ENCODE measurements around the gene SMIM3. TPM values are rescaled to one million over a fixed set of nuclear protein-coding genes. Genes with fewer than 3 reads are reported as not detected.

SMIM3 gene
- total and polyA plus RNA-seq, 2 of the 13 experiments (the other 11 are each of a cell fraction or from before 2014, with no cell fraction given): 11.6 to 96.7 TPM

GRCh38 chr5:150778517-150779396, at the start of gene SMIM3 (continued):
- TF ChIP-seq SNAPC5 (CRISPR knock-in tag; IDR thresholded peaks at IDR 0.05; ENCODE audit: borderline replicate concordance) (0 out of 2 replicates have a peak, but pooled peaks have one; percentile 53), KAT8 (CRISPR knock-in tag; IDR thresholded peaks at IDR 0.05) (peak; percentile 74; the same call in 1 of the 2 replicates), ZBTB33 (CRISPR knock-in tag; IDR thresholded peaks at IDR 0.05) (peak; percentile 8; the same call in 1 of the 2 replicates), ZNF747 (CRISPR knock-in tag; IDR thresholded peaks at IDR 0.05; ENCODE audit: borderline replicate concordance) (no peak), TARDBP (CRISPR knock-in tag; IDR thresholded peaks at IDR 0.05) (0 out of 2 replicates have a peak, but pooled peaks have one; percentile 23), ZFP41 (CRISPR knock-in tag; IDR thresholded peaks at IDR 0.05; ENCODE audit: borderline replicate concordance) (no peak), ZBTB7B (CRISPR knock-in tag; IDR thresholded peaks at IDR 0.05) (peak; percentile 57; the same call in 1 of the 2 replicates), ZNF605 (CRISPR knock-in tag; IDR thresholded peaks at IDR 0.05) (peak; percentile 94; the same call in 1 of the 2 replicates), ZNF414 (CRISPR knock-in tag; IDR thresholded peaks at IDR 0.05) (peak; percentile 55; the same call in 1 of the 2 replicates), KDM2A (CRISPR knock-in tag; IDR thresholded peaks at IDR 0.05; ENCODE audit: borderline replicate concordance, low read depth) (peak; percentile 40; the same call in 1 of the 2 replicates), CREM (IDR thresholded peaks at IDR 0.05) (no peak), CREM (CRISPR knock-in tag; IDR thresholded peaks at IDR 0.05) (no peak; the same call in 1 of the 2 replicates), MXD4 (CRISPR knock-in tag; IDR thresholded peaks at IDR 0.05) (peak; percentile 43; the same call in 1 of the 2 replicates), ZNF543 (CRISPR knock-in tag; IDR thresholded peaks at IDR 0.05) (peak; percentile 67; the same call in 1 of the 2 replicates), FOXC1 (CRISPR knock-in tag; IDR thresholded peaks at IDR 0.05; ENCODE audit: borderline replicate concordance) (peak; percentile 49; the same call in 1 of the 2 replicates), REST (IDR thresholded peaks at IDR 0.05; ENCODE audit: borderline replicate concordance in 1 of 2, low read depth in 1 of 2, low read length in 2 of 2) (0 out of 4 replicates have a peak, but pooled peaks of 1 of the 2 experiments have one; percentile 22), MTF2 (CRISPR knock-in tag; IDR thresholded peaks at IDR 0.05; ENCODE audit: borderline replicate concordance) (peak; percentile 47; the same call in 1 of the 2 replicates), ZNF614 (CRISPR knock-in tag; IDR thresholded peaks at IDR 0.05; ENCODE audit: borderline replicate concordance) (peak; percentile 75; the same call in 1 of the 2 replicates), HDAC2 (CRISPR knock-in tag; IDR thresholded peaks at IDR 0.05) (peak; percentile 14; the same call in 1 of the 2 replicates), ZNF670 (CRISPR knock-in tag; IDR thresholded peaks at IDR 0.05; ENCODE audit: borderline replicate concordance) (0 out of 2 replicates have a peak, but pooled peaks have one; percentile 34), ZNF891 (CRISPR knock-in tag; IDR thresholded peaks at IDR 0.05) (0 out of 2 replicates have a peak, but pooled peaks have one; percentile 11), ZMYM4 (CRISPR knock-in tag; IDR thresholded peaks at IDR 0.05) (peak; percentile 4; the same call in 1 of the 2 replicates)

All from HepG2 (cell line).